ENCODE measurements around the gene IFNAR2.

Gene IFNAR2

DNA sequence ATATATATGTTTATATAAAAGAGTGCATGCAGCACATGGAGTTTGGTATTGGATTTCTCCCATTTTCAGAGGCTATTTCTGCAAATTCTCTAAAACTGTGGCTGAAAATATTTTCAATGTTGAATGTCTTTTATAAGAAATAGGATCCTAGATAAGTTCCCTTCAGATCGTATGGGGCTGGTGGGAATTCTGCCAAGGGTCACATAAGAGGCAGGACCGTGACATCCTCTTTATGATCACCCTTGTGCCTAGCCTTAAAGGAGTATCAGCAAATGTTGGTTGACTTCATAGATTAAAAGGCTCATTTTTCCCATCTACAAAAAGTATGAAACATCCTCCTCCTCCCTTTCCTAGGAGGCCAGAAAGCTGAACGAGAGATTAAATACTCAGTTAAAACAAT lies 1.3 kb upstream of the IFNAR2 start:
- no peaks in the 10 kb centered on the region; the same call in 1 of the 2 replicates for H3K36me3 ChIP-seq (ENCODE audit: insufficient read depth, low read length)
- H3K27ac ChIP-seq (ENCODE audit: low read length), result no peak overlapping the region
- no peaks in the 10 kb centered on the region for H3K9me3 ChIP-seq (ENCODE audit: insufficient read depth, low read length, severe bottlenecking)
- peaks cover 43% of the 10 kb centered on the region for H3K79me2 ChIP-seq (ENCODE audit: insufficient read depth, low read length)
- ATAC-seq (ENCODE audit: insufficient read depth, low read depth) (no peak), DNase-seq (no peak)
- peaks cover 8% of the 10 kb centered on the region; the same call in 1 of the 2 replicates for H4K20me1 ChIP-seq (ENCODE audit: insufficient read depth, low read length)
- H2AFZ ChIP-seq (ENCODE audit: low read depth, low read length), result no peak overlapping the region
- no peak overlapping the region for H3K4me3 ChIP-seq (ENCODE audit: low read depth in 1 of 2, low read length in 2 of 2)
- no peak overlapping the region for H3K9ac ChIP-seq (ENCODE audit: low read depth, low read length)
- no peak for TF ChIP-seq EZH2 (IDR thresholded peaks at IDR 0.05; ENCODE audit: borderline replicate concordance, low read depth, low read length, severe bottlenecking)
- TF ChIP-seq CTCF (IDR thresholded peaks at IDR 0.05; ENCODE audit: borderline replicate concordance, extremely low read depth, low read length, poor library complexity, severe bottlenecking), result no peak
- no peaks in the 10 kb centered on the region for H3K27me3 ChIP-seq (ENCODE audit: insufficient read depth, low read length, poor library complexity)
- peaks cover 39% of the 10 kb centered on the region for H3K4me1 ChIP-seq (ENCODE audit: insufficient read depth, low read length)
- no peak overlapping the region for H3K4me2 ChIP-seq (ENCODE audit: insufficient read depth, low read length)

GRCh38 chr21:33229099-33229783 lies 497 bp upstream of the IFNAR2 start:
- H3K36me3 ChIP-seq (ENCODE audit: insufficient read depth, low read length), result peaks cover under 1% of the 10 kb centered on the region
- H3K9me3 ChIP-seq (ENCODE audit: insufficient read depth, low read length, severe bottlenecking), result no peaks in the 10 kb centered on the region
- ATAC-seq (ENCODE audit: insufficient read depth, low read depth) (peak; percentile 16), DNase-seq (no peak)
- peaks cover 43% of the 10 kb centered on the region for H3K4me1 ChIP-seq (ENCODE audit: insufficient read depth, low read length)
- TF ChIP-seq CTCF (IDR thresholded peaks at IDR 0.05; ENCODE audit: borderline replicate concordance, extremely low read depth, low read length, poor library complexity, severe bottlenecking), result no peak
- TF ChIP-seq EZH2 (IDR thresholded peaks at IDR 0.05; ENCODE audit: borderline replicate concordance, low read depth, low read length, severe bottlenecking), result no peak
- peak overlapping the region; percentile 61 for H3K27ac ChIP-seq (ENCODE audit: low read length)
- peak overlapping the region; percentile 83 for H3K4me2 ChIP-seq (ENCODE audit: insufficient read depth, low read length)
- peak overlapping the region; percentile 12 to 86; a peak in 3 of 4 replicates for H3K4me3 ChIP-seq (ENCODE audit: low read depth in 1 of 2, low read length in 2 of 2)
- H3K79me2 ChIP-seq (ENCODE audit: insufficient read depth, low read length), result peaks cover 51% of the 10 kb centered on the region
- H4K20me1 ChIP-seq (ENCODE audit: insufficient read depth, low read length), result peaks cover 8% of the 10 kb centered on the region; the same call in 1 of the 2 replicates
- peak overlapping the region; percentile 98 for H3K9ac ChIP-seq (ENCODE audit: low read depth, low read length)
- H2AFZ ChIP-seq (ENCODE audit: low read depth, low read length), result peak overlapping the region; percentile 65
- H3K27me3 ChIP-seq (ENCODE audit: insufficient read depth, low read length, poor library complexity), result no peaks in the 10 kb centered on the region

DNA sequence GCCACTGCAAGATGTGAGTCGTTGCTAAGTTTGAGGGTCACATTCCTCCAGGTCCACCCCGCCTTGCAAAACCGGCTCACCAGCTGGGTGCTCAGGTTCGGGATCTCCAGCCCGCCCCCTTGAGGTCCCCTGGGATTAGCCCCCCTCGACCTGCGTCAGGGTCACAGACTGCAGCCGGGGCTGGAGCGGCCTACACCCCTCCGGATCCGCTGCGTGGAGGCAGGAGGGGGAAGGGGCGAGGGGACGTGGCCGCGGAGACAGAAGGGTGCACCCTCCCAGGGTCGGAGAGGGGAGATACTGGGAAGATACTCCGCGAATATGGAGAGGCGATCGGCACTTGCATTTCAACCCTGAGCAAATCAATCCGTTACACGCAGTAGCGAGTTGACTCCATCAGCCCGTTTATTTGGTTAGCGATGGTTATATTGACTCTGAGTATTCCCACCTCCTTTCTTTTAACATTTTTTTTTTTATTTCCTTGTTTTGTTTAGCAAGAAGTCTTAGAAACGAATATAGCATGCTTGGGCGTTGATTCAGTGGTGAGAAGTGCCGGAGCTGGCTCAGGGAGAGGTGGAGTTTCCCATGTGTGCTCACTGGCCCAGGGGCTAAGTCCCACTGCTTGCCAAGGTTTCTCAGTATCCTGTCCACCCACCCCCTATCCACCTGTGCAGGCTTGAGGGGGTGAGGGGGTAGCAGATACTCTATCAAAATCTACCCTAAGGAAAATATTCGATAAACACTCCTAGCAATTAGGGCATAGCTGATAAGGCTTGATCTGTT lies 997 bp downstream of the IFNAR2 start:
- Histone ChIP-seq H3K9me3 (ENCODE audit: insufficient read depth, low read length, severe bottlenecking) (no peaks in the 10 kb centered on the region), H3K9ac (ENCODE audit: low read depth, low read length) (peak overlapping the region; percentile 98), H3K27ac (ENCODE audit: low read length) (peak overlapping the region; percentile 93), H3K79me2 (ENCODE audit: insufficient read depth, low read length) (peaks cover 66% of the 10 kb centered on the region), H3K4me3 (ENCODE audit: low read depth in 1 of 2, low read length in 2 of 2) (peak overlapping the region; percentile 86 to 95), H3K4me2 (ENCODE audit: insufficient read depth, low read length) (peak overlapping the region; percentile 83), H2AFZ (ENCODE audit: low read depth, low read length) (peak overlapping the region; percentile 83), H3K4me1 (ENCODE audit: insufficient read depth, low read length) (peaks cover 55% of the 10 kb centered on the region), H4K20me1 (ENCODE audit: insufficient read depth, low read length) (peaks cover 17% of the 10 kb centered on the region; the same call in 1 of the 2 replicates), H3K36me3 (ENCODE audit: insufficient read depth, low read length) (peaks cover 11% of the 10 kb centered on the region), H3K27me3 (ENCODE audit: insufficient read depth, low read length, poor library complexity) (no peaks in the 10 kb centered on the region)
- TF ChIP-seq EZH2 (IDR thresholded peaks at IDR 0.05; ENCODE audit: borderline replicate concordance, low read depth, low read length, severe bottlenecking) (no peak), CTCF (IDR thresholded peaks at IDR 0.05; ENCODE audit: borderline replicate concordance, extremely low read depth, low read length, poor library complexity, severe bottlenecking) (peak; percentile 45)
- peak; percentile 60 for ATAC-seq (ENCODE audit: insufficient read depth, low read depth)
- peak; percentile 76 for DNase-seq

Measured in DND-41 (cell line).